Measurements from ENCODE around the gene ZNF346.
"Not testable (repeated sequence)": the region's sequence is repeated elsewhere in the genome, so short reads cannot be mapped to it uniquely, and the experiment has no call there.

The ZNF346 gene

DNA sequence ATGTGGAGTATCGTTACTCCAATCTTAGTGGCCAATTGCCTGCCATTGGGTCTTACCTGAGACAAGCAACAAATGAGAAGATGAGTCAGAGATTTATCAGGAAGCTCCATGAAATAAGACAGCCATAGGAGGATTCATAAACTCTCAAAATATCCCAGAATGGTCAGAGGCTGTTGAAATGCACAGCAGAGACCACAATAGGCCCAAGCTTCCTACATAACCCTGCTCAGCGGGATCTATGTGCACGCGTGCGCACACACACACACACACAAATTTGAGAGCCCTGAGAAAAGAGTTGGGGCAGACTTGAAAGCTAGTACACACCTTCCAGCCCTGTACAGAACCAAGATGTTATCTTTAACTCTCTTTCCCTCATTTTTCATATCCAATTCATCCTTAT is 25.7 kb upstream of the ZNF346 start:
- Histone ChIP-seq H3K4me1 (ENCODE audit: insufficient read depth, low read length, poor library complexity, severe bottlenecking) (peaks cover 5% of the 10 kb centered on the region), H3K36me3 (ENCODE audit: insufficient read depth, low read length) (no peaks in the 10 kb centered on the region), H3F3A (ENCODE audit: low read depth) (no peaks in the 10 kb centered on the region), H3K79me2 (ENCODE audit: insufficient read depth, low read length) (peaks cover 88% of the 10 kb centered on the region), H3K4me2 (ENCODE audit: low read depth, low read length, poor library complexity, severe bottlenecking) (no peak overlapping the region), H3K9me2 (replicated peaks; ENCODE audit: low read depth, low read length) (no peaks in the 10 kb centered on the region), H3K9ac (ENCODE audit: low read depth, low read length, poor library complexity, severe bottlenecking) (no peak overlapping the region), H3K27me3 (ENCODE audit: insufficient read depth, low read length, poor library complexity, severe bottlenecking) (no peaks in the 10 kb centered on the region), H2AFZ (ENCODE audit: low read length) (no peak overlapping the region), H4K20me1 (ENCODE audit: insufficient read depth, low read length, poor library complexity, severe bottlenecking) (peaks cover 14% of the 10 kb centered on the region), H3K4me3 (ENCODE audit: low read length, poor library complexity, severe bottlenecking) (no peak overlapping the region), H3K9me3 (ENCODE audit: insufficient read depth, low read depth, low read length) (no peaks in the 10 kb centered on the region)
- TF ChIP-seq, protein P1, sequence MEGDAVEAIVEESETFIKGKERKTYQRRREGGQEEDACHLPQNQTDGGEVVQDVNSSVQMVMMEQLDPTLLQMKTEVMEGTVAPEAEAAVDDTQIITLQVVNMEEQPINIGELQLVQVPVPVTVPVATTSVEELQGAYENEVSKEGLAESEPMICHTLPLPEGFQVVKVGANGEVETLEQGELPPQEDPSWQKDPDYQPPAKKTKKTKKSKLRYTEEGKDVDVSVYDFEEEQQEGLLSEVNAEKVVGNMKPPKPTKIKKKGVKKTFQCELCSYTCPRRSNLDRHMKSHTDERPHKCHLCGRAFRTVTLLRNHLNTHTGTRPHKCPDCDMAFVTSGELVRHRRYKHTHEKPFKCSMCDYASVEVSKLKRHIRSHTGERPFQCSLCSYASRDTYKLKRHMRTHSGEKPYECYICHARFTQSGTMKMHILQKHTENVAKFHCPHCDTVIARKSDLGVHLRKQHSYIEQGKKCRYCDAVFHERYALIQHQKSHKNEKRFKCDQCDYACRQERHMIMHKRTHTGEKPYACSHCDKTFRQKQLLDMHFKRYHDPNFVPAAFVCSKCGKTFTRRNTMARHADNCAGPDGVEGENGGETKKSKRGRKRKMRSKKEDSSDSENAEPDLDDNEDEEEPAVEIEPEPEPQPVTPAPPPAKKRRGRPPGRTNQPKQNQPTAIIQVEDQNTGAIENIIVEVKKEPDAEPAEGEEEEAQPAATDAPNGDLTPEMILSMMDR (conservative IDR thresholded peaks at IDR 0.05; ENCODE audit: low read length): no peak
- TF ChIP-seq EZH2phosphoT487 (IDR thresholded peaks at IDR 0.05; ENCODE audit: borderline replicate concordance): no peak

DNA sequence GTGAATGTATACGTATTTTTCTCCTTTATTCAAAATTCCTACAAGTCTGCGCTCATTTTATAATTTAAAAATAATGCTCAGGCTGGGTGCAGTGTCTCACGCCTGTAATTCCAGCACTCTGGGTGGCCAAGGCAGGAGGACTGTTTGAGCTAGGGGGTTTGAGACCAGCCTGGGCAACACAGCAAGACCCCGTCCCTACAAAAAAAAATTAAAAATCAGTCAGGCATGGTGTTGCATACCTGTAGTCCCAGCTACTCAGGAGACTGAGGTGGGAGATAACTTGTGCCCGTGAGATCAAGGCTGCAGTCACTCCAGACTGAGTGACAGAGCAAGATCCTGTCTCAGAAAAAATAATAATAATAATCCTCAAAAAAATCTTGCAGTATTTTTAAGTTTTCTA is 23.7 kb upstream of the ZNF346 start:
- Histone ChIP-seq H4K20me1 (ENCODE audit: insufficient read depth, low read length, poor library complexity, severe bottlenecking) (peaks cover 22% of the 10 kb centered on the region), H3F3A (ENCODE audit: low read depth) (no peaks in the 10 kb centered on the region), H3K4me1 (ENCODE audit: insufficient read depth, low read length, poor library complexity, severe bottlenecking) (peaks cover 5% of the 10 kb centered on the region), H3K4me3 (ENCODE audit: low read length, poor library complexity, severe bottlenecking) (no peak overlapping the region), H3K9me2 (replicated peaks; ENCODE audit: low read depth, low read length) (no peaks in the 10 kb centered on the region), H3K27me3 (ENCODE audit: insufficient read depth, low read length, poor library complexity, severe bottlenecking) (no peaks in the 10 kb centered on the region), H3K36me3 (ENCODE audit: insufficient read depth, low read length) (no peaks in the 10 kb centered on the region), H3K9me3 (ENCODE audit: insufficient read depth, low read depth, low read length) (no peaks in the 10 kb centered on the region), H3K79me2 (ENCODE audit: insufficient read depth, low read length) (peaks cover 85% of the 10 kb centered on the region), H3K9ac (ENCODE audit: low read depth, low read length, poor library complexity, severe bottlenecking) (no peak overlapping the region), H2AFZ (ENCODE audit: low read length) (no peak overlapping the region), H3K4me2 (ENCODE audit: low read depth, low read length, poor library complexity, severe bottlenecking) (no peak overlapping the region)
- TF ChIP-seq EZH2phosphoT487 (IDR thresholded peaks at IDR 0.05; ENCODE audit: borderline replicate concordance): no peak
- TF ChIP-seq, protein P1 (conservative IDR thresholded peaks at IDR 0.05; ENCODE audit: low read length): no peak

DNA sequence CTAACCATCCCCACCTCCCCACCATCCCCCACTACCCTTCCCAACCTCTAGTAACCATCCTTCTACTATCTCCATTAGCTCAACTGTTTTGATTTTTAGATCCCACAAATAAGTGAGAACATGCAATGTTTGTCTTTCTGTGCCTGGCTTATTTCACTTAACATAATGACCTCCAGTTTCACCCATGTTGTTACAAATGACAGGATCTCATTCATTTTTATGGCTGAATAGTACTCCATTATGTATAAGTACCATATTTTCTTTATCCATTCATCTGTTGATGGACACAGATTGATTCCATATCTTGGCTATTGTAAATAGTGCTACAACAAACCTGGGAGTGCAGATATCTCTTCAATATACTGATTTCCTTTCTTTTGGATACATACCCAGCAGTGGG is 23.0 kb upstream of the ZNF346 start:
- not testable (repeated sequence) for H3K4me1 ChIP-seq (ENCODE audit: insufficient read depth, low read length, poor library complexity, severe bottlenecking); H3K9me3 ChIP-seq (ENCODE audit: insufficient read depth, low read depth, low read length); H3K9me2 ChIP-seq (replicated peaks; ENCODE audit: low read depth, low read length); H3K27me3 ChIP-seq (ENCODE audit: insufficient read depth, low read length, poor library complexity, severe bottlenecking); H3K4me2 ChIP-seq (ENCODE audit: low read depth, low read length, poor library complexity, severe bottlenecking); H3K4me3 ChIP-seq (ENCODE audit: low read length, poor library complexity, severe bottlenecking); H2AFZ ChIP-seq (ENCODE audit: low read length); H3F3A ChIP-seq (ENCODE audit: low read depth); H3K36me3 ChIP-seq (ENCODE audit: insufficient read depth, low read length); H3K9ac ChIP-seq (ENCODE audit: low read depth, low read length, poor library complexity, severe bottlenecking)
- peaks cover 27% of the 10 kb centered on the region for H4K20me1 ChIP-seq (ENCODE audit: insufficient read depth, low read length, poor library complexity, severe bottlenecking)
- peaks cover 85% of the 10 kb centered on the region for H3K79me2 ChIP-seq (ENCODE audit: insufficient read depth, low read length)

DNA sequence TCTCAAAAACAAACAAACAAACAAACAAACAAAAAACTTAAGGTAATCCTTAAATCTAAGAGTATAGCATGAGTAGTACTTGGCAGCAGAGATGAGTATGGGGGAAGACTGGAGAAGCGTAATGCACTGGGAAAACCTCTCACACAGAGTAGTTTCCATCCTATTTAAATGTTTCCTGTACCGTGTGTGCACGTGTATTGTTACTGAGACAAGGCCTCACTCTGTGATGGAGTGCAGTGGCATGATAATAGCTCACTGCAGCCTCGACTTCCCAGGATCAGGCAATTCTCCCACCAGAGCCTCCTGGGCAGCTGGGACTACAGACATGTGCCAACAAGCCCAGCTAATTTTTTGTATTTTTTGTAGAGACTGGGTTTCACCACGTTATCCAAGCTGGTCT is 18.8 kb upstream of the ZNF346 start:
- TF ChIP-seq EZH2phosphoT487 (IDR thresholded peaks at IDR 0.05; ENCODE audit: borderline replicate concordance): no peak
- TF ChIP-seq, protein P1 (conservative IDR thresholded peaks at IDR 0.05; ENCODE audit: low read length): no peak
- peaks cover 12% of the 10 kb centered on the region for H3K4me1 ChIP-seq (ENCODE audit: insufficient read depth, low read length, poor library complexity, severe bottlenecking)
- no peaks in the 10 kb centered on the region for H3K36me3 ChIP-seq (ENCODE audit: insufficient read depth, low read length)
- H3K27me3 ChIP-seq (ENCODE audit: insufficient read depth, low read length, poor library complexity, severe bottlenecking): no peaks in the 10 kb centered on the region
- H3K4me2 ChIP-seq (ENCODE audit: low read depth, low read length, poor library complexity, severe bottlenecking): peak overlapping the region; percentile 87
- no peak overlapping the region for H2AFZ ChIP-seq (ENCODE audit: low read length)
- no peaks in the 10 kb centered on the region for H3K9me2 ChIP-seq (replicated peaks; ENCODE audit: low read depth, low read length)
- no peaks in the 10 kb centered on the region for H3K9me3 ChIP-seq (ENCODE audit: insufficient read depth, low read depth, low read length)
- H3K4me3 ChIP-seq (ENCODE audit: low read length, poor library complexity, severe bottlenecking): peak overlapping the region; percentile 38
- peaks cover 70% of the 10 kb centered on the region for H3K79me2 ChIP-seq (ENCODE audit: insufficient read depth, low read length)
- no peaks in the 10 kb centered on the region for H3F3A ChIP-seq (ENCODE audit: low read depth)
- no peak overlapping the region for H3K9ac ChIP-seq (ENCODE audit: low read depth, low read length, poor library complexity, severe bottlenecking)
- peaks cover 33% of the 10 kb centered on the region for H4K20me1 ChIP-seq (ENCODE audit: insufficient read depth, low read length, poor library complexity, severe bottlenecking)

Data from Loucy (cell line).